WI38 (cell line): ENCODE results near the gene ATXN3L.

Source experiments
- H3K4me3 ChIP-seq: 2 replicates; pipeline ENCODE4 v1.5.1; 2011; ENCODE audit warnings: low read depth, mild to moderate bottlenecking, control low read depth, low read length
- CTCF ChIP-seq: IDR thresholded peaks from 2 replicates; pipeline ENCODE4 v1.5.1; 2012; ENCODE audit warnings: low read depth, mild to moderate bottlenecking, control low read depth, low read length

ATXN3L gene

GRCh38 chrX:13338996-13339515 lies 19.2 kb upstream of the ATXN3L start:
- no peak for TF ChIP-seq CTCF
- H3K4me3 ChIP-seq = no peak overlapping the region

- H3K4me3 ChIP-seq = no peak overlapping the region
- TF ChIP-seq CTCF = no peak
Measured at GRCh38 chrX:13334491-13334890, 14.6 kb upstream of the ATXN3L start.

- no peak for TF ChIP-seq CTCF
- H3K4me3 ChIP-seq = no peak overlapping the region
Measured at GRCh38 chrX:13330446-13330845, 10.6 kb upstream of the ATXN3L start.

GRCh38 chrX:13327666-13328065 lies 7.8 kb upstream of the ATXN3L start:
- TF ChIP-seq CTCF = no peak
- H3K4me3 ChIP-seq = no peak overlapping the region

- TF ChIP-seq CTCF = no peak
- no peak overlapping the region for H3K4me3 ChIP-seq
Measured at GRCh38 chrX:13323241-13323640, 3.4 kb upstream of the ATXN3L start.

GRCh38 chrX:13317366-13317765 lies 2.5 kb downstream of the ATXN3L start:
- no peak overlapping the region for H3K4me3 ChIP-seq
- no peak for TF ChIP-seq CTCF

GRCh38 chrX:13311560-13311959 lies 8.3 kb downstream of the ATXN3L start:
- no peak for TF ChIP-seq CTCF

More at GRCh38 chrX:13311560-13311959, 8.3 kb downstream of the ATXN3L start:
- no peak overlapping the region for H3K4me3 ChIP-seq
